Measurements from ENCODE around the gene RGS14. TPM values are rescaled to one million over a fixed set of nuclear protein-coding genes. Genes with fewer than 3 reads are reported as not detected.

RGS14 gene
- total and polyA plus RNA-seq, 2 donors (not counting 3 experiments of a cell fraction or from before 2014, with no cell fraction given): 4.3 to 7.3 TPM

DNA sequence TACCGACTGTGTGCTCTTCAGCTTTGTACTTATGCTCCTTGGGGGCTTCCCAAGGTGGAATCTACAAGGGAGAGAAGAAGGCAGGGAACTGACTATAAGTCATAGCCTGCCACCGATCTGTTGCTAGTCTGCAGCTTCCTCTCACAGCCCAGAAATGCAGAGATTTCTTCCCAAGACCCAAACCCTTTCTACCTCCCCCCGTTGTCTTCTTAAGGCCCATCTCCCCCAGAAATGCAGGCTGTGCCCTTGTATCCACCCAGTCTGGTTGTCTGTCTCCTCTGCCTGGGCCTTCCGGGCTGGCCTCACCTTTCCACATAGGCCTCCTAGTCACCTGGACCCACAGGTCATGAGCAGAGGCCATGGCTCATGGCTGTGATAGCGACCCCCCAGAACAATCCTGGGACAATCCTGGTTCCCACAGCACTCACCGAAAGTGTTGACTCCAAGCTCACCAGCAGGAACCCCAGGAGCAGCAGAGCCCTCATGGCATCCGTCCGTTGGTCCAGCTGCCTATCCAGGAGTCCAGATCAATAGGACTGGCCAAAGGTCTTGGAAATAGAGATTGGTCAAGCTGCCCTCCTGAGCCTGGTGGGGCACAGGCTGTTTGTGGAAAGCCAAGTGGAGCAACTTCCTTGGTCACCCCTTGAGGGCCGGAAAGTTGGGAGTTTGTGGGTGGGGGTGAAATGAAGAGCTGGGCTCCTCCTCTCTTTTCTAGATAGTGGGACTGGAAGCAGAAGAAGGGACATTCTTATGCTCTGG lies 51.5 kb downstream of the RGS14 start, which contains the start of gene F12:
Gene F12 (minus strand): TSS at position 522 of the 759 bp plus-strand sequence. CDS start 37 bp downstream, at position 485.
- Histone ChIP-seq H3K79me2 (ENCODE audit: control insufficient read depth, insufficient read depth, low read length) (no peaks in the 10 kb centered on the region), H3K4me3 (replicated peaks in 1 of 3; ENCODE audit: insufficient read depth in 1 of 3, low read depth in 1 of 3, low read length in 3 of 3) (no peak within 1 kb of the TSS), H3K9me3 (replicated peaks; ENCODE audit: control insufficient read depth, insufficient read depth, low read length) (no peaks in the 10 kb centered on the region), H3K27ac (ENCODE audit: insufficient read depth, low read depth, low read length) (no peak within 1 kb of the TSS), H4K20me1 (replicated peaks; ENCODE audit: control insufficient read depth, extremely low read depth, insufficient read depth, low read length) (no peaks in the 10 kb centered on the region), H3K27me3 (ENCODE audit: control insufficient read depth in 2 of 2, insufficient read depth in 2 of 2, low read length in 2 of 2) (peaks cover 0 to 6% of the 10 kb centered on the region in 2 experiments), H2AFZ (ENCODE audit: low read depth, low read length) (no peak within 1 kb of the TSS), H3K36me3 (ENCODE audit: control insufficient read depth in 2 of 2, extremely low read depth in 1 of 2, insufficient read depth in 2 of 2, low read length in 2 of 2) (no peaks in the 10 kb centered on the region), H3K9ac (replicated peaks; ENCODE audit: extremely low read depth, insufficient read depth, low read length) (no peak within 1 kb of the TSS), H3K4me2 (ENCODE audit: insufficient read depth, low read length) (no peak within 1 kb of the TSS), H3K9me1 (replicated peaks; ENCODE audit: control insufficient read depth, extremely low read depth, insufficient read depth, low read length) (no peaks in the 10 kb centered on the region), H3K4me1 (ENCODE audit: control insufficient read depth, extremely low read depth, insufficient read depth, low read length) (peaks cover 5% of the 10 kb centered on the region)
- no peak for DNase-seq (ENCODE audit: low read depth, low spot score)
- BruUV-seq (replicated peaks): no TSS peak
- POLR2A ChIA-PET: no interaction called here
- intact Hi-C loops (cut with micrococcal nuclease) (no loop called here), dilution Hi-C loops (cut with MboI; ENCODE audit: extremely low pct_ligation_motif_present, low sequenced_read_pairs) (no loop called here)
- TF ChIP-seq FOS (IDR thresholded peaks at IDR 0.05; ENCODE audit: borderline replicate concordance, insufficient read depth, low read length) (no peak), EZH2 (IDR thresholded peaks at IDR 0.05; ENCODE audit: borderline replicate concordance, low read depth, low read length, severe bottlenecking) (no peak)
- TF ChIP-seq, protein P1, sequence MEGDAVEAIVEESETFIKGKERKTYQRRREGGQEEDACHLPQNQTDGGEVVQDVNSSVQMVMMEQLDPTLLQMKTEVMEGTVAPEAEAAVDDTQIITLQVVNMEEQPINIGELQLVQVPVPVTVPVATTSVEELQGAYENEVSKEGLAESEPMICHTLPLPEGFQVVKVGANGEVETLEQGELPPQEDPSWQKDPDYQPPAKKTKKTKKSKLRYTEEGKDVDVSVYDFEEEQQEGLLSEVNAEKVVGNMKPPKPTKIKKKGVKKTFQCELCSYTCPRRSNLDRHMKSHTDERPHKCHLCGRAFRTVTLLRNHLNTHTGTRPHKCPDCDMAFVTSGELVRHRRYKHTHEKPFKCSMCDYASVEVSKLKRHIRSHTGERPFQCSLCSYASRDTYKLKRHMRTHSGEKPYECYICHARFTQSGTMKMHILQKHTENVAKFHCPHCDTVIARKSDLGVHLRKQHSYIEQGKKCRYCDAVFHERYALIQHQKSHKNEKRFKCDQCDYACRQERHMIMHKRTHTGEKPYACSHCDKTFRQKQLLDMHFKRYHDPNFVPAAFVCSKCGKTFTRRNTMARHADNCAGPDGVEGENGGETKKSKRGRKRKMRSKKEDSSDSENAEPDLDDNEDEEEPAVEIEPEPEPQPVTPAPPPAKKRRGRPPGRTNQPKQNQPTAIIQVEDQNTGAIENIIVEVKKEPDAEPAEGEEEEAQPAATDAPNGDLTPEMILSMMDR (IDR thresholded peaks at IDR 0.05; ENCODE audit: extremely low read depth in 1 of 2, insufficient read depth in 1 of 2, low read depth in 1 of 2, low read length in 2 of 2): no peak
- TF ChIP-seq, protein P2, sequence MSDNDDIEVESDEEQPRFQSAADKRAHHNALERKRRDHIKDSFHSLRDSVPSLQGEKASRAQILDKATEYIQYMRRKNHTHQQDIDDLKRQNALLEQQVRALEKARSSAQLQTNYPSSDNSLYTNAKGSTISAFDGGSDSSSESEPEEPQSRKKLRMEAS (IDR thresholded peaks at IDR 0.05; ENCODE audit: insufficient read depth, insufficient read length): no peak
- CTCF ChIA-PET: interaction anchor here (0.8 to 2.6 kb wide), 11 partner anchors 12 to 99 kb away, joined by 3 to 14 read pairs (median 5); partner anchors contain the start of gene GRK6
- FAIRE-seq: no peak
